Left forelimb (tissue), 1 donor: ENCODE data around the gene BAIAP3.
A peak's percentile ranks its signal among the peaks of the same experiment; 100 is the strongest.

ENCODE experiments used
- DNase-seq: peaks from one replicate; pipeline ENCODE4 v3.0.0-alpha.2; 2018; ENCODE audit warnings: low spot score

Gene BAIAP3

DNA sequence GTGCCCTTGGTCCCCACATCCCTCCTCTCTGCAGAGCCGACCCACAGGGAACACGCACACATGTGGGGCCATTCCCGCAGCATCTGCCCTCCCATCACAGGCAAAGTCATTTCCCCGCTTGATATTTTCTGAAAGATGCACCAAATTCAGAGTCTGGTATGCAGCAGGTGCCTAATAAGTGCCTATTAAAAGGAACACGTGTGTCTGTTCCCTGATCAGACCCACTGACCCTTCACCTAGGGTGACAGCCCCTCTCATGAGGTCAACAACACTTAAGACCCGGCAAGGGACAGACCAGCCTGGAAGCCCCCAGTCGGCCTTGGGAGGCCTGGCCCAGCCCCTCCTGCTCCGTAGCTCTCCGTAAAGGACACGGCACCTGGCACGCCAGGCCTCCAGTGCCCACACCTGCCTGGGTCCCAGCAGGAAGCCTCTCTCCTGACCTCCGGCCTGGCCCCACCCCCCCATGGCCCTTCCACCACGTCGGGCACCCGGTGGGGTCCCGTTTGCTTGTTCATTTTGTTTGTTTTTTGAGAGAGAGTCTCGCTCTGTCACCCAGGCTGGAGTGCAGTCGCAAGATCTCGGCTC is 61.0 kb downstream of the BAIAP3 start:
- no peak for DNase-seq

GRCh38 chr16:1395444-1396031 is 62.1 kb downstream of the BAIAP3 start:
- peak; percentile 55 for DNase-seq

GRCh38 chr16:1397779-1398178 is 64.3 kb downstream of the BAIAP3 start:
- DNase-seq: no peak

GRCh38 chr16:1398351-1398750 is 64.9 kb downstream of the BAIAP3 start:
- DNase-seq: no peak
